C4-2B (cell line): ENCODE measurements around the gene GDA.

ENCODE experiments used
- ZFX ChIP-seq: fragments of 450-650 bp; IDR thresholded peaks from 2 replicates; pipeline ENCODE4 v1.6.1; 2017
- TF ChIP-seq, protein P1 (sequence below): fragments of 450-650 bp; conservative IDR thresholded peaks from 2 replicates; pipeline ENCODE4 v1.5.1; 2017; ENCODE audit warnings: mild to moderate bottlenecking

DNA sequence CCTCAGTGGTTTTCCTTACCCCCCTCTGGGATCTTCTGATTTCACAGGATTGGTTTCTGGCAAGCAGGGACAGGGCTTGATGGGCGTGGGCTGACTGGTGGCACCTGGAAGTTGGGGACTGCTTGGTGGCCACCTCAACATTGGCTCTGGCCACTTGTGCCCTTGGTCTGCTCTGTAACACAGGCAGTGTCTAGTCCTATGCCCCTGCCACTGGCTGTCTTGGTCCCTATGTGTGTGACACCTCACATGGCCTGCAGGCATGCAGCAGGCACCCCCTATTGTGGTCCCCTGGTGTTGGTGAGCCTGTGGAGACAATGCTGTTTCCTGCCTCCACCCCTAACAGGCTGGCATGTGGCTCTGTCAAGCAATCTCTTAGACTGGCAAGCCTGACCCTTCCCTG lies 71.3 kb downstream of the GDA start:
- TF ChIP-seq, protein P1, sequence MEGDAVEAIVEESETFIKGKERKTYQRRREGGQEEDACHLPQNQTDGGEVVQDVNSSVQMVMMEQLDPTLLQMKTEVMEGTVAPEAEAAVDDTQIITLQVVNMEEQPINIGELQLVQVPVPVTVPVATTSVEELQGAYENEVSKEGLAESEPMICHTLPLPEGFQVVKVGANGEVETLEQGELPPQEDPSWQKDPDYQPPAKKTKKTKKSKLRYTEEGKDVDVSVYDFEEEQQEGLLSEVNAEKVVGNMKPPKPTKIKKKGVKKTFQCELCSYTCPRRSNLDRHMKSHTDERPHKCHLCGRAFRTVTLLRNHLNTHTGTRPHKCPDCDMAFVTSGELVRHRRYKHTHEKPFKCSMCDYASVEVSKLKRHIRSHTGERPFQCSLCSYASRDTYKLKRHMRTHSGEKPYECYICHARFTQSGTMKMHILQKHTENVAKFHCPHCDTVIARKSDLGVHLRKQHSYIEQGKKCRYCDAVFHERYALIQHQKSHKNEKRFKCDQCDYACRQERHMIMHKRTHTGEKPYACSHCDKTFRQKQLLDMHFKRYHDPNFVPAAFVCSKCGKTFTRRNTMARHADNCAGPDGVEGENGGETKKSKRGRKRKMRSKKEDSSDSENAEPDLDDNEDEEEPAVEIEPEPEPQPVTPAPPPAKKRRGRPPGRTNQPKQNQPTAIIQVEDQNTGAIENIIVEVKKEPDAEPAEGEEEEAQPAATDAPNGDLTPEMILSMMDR: no peak
- TF ChIP-seq ZFX: no peak
